Activated naive CD4-positive, alpha-beta T cell treated with anti-CD3 and anti-CD28 coated beads for 36 hours (primary cell): ENCODE data around the gene ADAMTS12. TPM values are rescaled to one million over a fixed set of nuclear protein-coding genes. Genes with fewer than 3 reads are reported as not detected.
"Not testable (repeated sequence)": the region's sequence is repeated elsewhere in the genome, so short reads cannot be mapped to it uniquely, and the experiment has no call there.

Source experiments
- CTCF ChIA-PET: fragments of 350-600 bp; sonication (Branson Sonifier 250); formaldehyde crosslinking; loops from one replicate; lab custom pipeline; 2021; ENCODE audit warnings: antibody characterized with exemption; lab: Charles Lee
- DNase-seq: peaks from one replicate; pipeline ENCODE4 v3.0.0-alpha.2; 2020
- H3K27ac Mint-ChIP-seq: one replicate; pipeline ENCODE4 v1.8.0; 2021; ENCODE audit warnings: mild to moderate bottlenecking, mixed read lengths
- H3K27me3 Mint-ChIP-seq: one replicate; pipeline ENCODE4 v1.8.0; 2021; ENCODE audit warnings: low read depth, mixed read lengths
- H3K36me3 Mint-ChIP-seq: one replicate; pipeline ENCODE4 v1.8.0; 2021; ENCODE audit warnings: low read depth, mixed read lengths
- H3K4me1 Mint-ChIP-seq: one replicate; pipeline ENCODE4 v1.8.0; 2021; ENCODE audit warnings: low read depth, mixed read lengths
- H3K4me3 Mint-ChIP-seq: one replicate; pipeline ENCODE4 v1.8.0; 2021; ENCODE audit warnings: mild to moderate bottlenecking, moderate library complexity, mixed read lengths
- H3K9me3 Mint-ChIP-seq: one replicate; pipeline ENCODE4 v1.8.0; 2021; ENCODE audit warnings: mixed read lengths
- intact Hi-C: fragments of 100-400 bp; cut with micrococcal nuclease; formaldehyde crosslinking; loops from one replicate; pipeline ENCODE4 v1.15.1; 2023
- total RNA-seq, 2 experiments: library from RNA; stranded (reverse); gene quantifications; one replicate each; pipeline ENCODE4 v1.2.3, GENCODE V29; 2021

Gene ADAMTS12
- total RNA-seq, 2 experiments from 2014 or later = not detected

GRCh38 chr5:33538201-33538600 is 353.6 kb downstream of the ADAMTS12 start:
- intact Hi-C loops = no loop called here
- H3K27ac Mint-ChIP-seq = no peak overlapping the region
- H3K9me3 Mint-ChIP-seq = no peaks in the 10 kb centered on the region
- DNase-seq = no peak
- peaks cover 12% of the 10 kb centered on the region for H3K27me3 Mint-ChIP-seq
- H3K4me1 Mint-ChIP-seq = no peaks in the 10 kb centered on the region
- H3K4me3 Mint-ChIP-seq = no peak overlapping the region
- H3K36me3 Mint-ChIP-seq = no peaks in the 10 kb centered on the region
- CTCF ChIA-PET = interaction anchor here (0.5 kb wide), 1 partner anchor 965 kb away, joined by 3 read pairs; no protein-coding TSS in a partner anchor

GRCh38 chr5:33537240-33537639 is 354.6 kb downstream of the ADAMTS12 start:
- Mint-ChIP-seq H3K4me3 (no peak overlapping the region), H3K27ac (no peak overlapping the region), H3K36me3 (no peaks in the 10 kb centered on the region), H3K9me3 (no peaks in the 10 kb centered on the region), H3K27me3 (peaks cover 9% of the 10 kb centered on the region), H3K4me1 (no peaks in the 10 kb centered on the region)
- DNase-seq = no peak
- CTCF ChIA-PET = interaction anchor here (0.6 kb wide), 1 partner anchor 1056 kb away, joined by 4 read pairs; no protein-coding TSS in a partner anchor
- intact Hi-C loops = no loop called here

- intact Hi-C loops = no loop called here
- H3K36me3 Mint-ChIP-seq = no peaks in the 10 kb centered on the region
- no peaks in the 10 kb centered on the region for H3K9me3 Mint-ChIP-seq
- DNase-seq = no peak
- H3K27me3 Mint-ChIP-seq = peaks cover 9% of the 10 kb centered on the region
- CTCF ChIA-PET = interaction anchor here (0.6 kb wide), 1 partner anchor 1055 kb away, joined by 4 read pairs; no protein-coding TSS in a partner anchor
- no peak overlapping the region for H3K27ac Mint-ChIP-seq
- no peaks in the 10 kb centered on the region for H3K4me1 Mint-ChIP-seq
- H3K4me3 Mint-ChIP-seq = no peak overlapping the region
Observed at GRCh38 chr5:33536802-33537201, 355.0 kb downstream of the ADAMTS12 start.

- Mint-ChIP-seq H3K27ac (no peak overlapping the region), H3K27me3 (peaks cover 3% of the 10 kb centered on the region), H3K4me3 (no peak overlapping the region), H3K4me1 (no peaks in the 10 kb centered on the region), H3K9me3 (no peaks in the 10 kb centered on the region), H3K36me3 (no peaks in the 10 kb centered on the region)
- no peak for DNase-seq
- CTCF ChIA-PET = no interaction called here
- intact Hi-C loops = no loop called here
Observed at GRCh38 chr5:33531824-33532223, 360.0 kb downstream of the ADAMTS12 start.

GRCh38 chr5:33531037-33531298 is 360.8 kb downstream of the ADAMTS12 start:
- no peaks in the 10 kb centered on the region for H3K4me1 Mint-ChIP-seq
- no peak for DNase-seq
- H3K27me3 Mint-ChIP-seq = no peaks in the 10 kb centered on the region
- H3K27ac Mint-ChIP-seq = no peak overlapping the region
- H3K9me3 Mint-ChIP-seq = no peaks in the 10 kb centered on the region
- H3K36me3 Mint-ChIP-seq = no peaks in the 10 kb centered on the region
- CTCF ChIA-PET = no interaction called here
- no peak overlapping the region for H3K4me3 Mint-ChIP-seq
- intact Hi-C loops = no loop called here

- DNase-seq = no peak
- H3K9me3 Mint-ChIP-seq = no peaks in the 10 kb centered on the region
- H3K36me3 Mint-ChIP-seq = no peaks in the 10 kb centered on the region
- H3K4me3 Mint-ChIP-seq = no peak overlapping the region
- intact Hi-C loops = no loop called here
- CTCF ChIA-PET = no interaction called here
- no peaks in the 10 kb centered on the region for H3K27me3 Mint-ChIP-seq
- H3K27ac Mint-ChIP-seq = no peak overlapping the region
- no peaks in the 10 kb centered on the region for H3K4me1 Mint-ChIP-seq
Observed at GRCh38 chr5:33530183-33531036, 361.4 kb downstream of the ADAMTS12 start.

GRCh38 chr5:33527696-33528095 is 364.1 kb downstream of the ADAMTS12 start:
- H3K36me3 Mint-ChIP-seq = no peaks in the 10 kb centered on the region
- H3K9me3 Mint-ChIP-seq = no peaks in the 10 kb centered on the region
- no peak overlapping the region for H3K4me3 Mint-ChIP-seq
- intact Hi-C loops = no loop called here
- CTCF ChIA-PET = interaction anchor here (0.6 kb wide), 1 partner anchor 166 kb away, joined by 5 read pairs; no protein-coding TSS in a partner anchor
- no peak for DNase-seq
- no peaks in the 10 kb centered on the region for H3K27me3 Mint-ChIP-seq
- no peaks in the 10 kb centered on the region for H3K4me1 Mint-ChIP-seq
- no peak overlapping the region for H3K27ac Mint-ChIP-seq

GRCh38 chr5:33526755-33527154 is 365.0 kb downstream of the ADAMTS12 start:
- CTCF ChIA-PET = no interaction called here
- no peak for DNase-seq
- H3K4me1 Mint-ChIP-seq = no peaks in the 10 kb centered on the region
- no peaks in the 10 kb centered on the region for H3K36me3 Mint-ChIP-seq
- H3K27me3 Mint-ChIP-seq = no peaks in the 10 kb centered on the region
- H3K27ac Mint-ChIP-seq = no peak overlapping the region
- intact Hi-C loops = no loop called here
- no peak overlapping the region for H3K4me3 Mint-ChIP-seq
- no peaks in the 10 kb centered on the region for H3K9me3 Mint-ChIP-seq

GRCh38 chr5:33524476-33524875 is 367.3 kb downstream of the ADAMTS12 start:
- H3K36me3 Mint-ChIP-seq = no peaks in the 10 kb centered on the region
- no peaks in the 10 kb centered on the region for H3K27me3 Mint-ChIP-seq
- no peak for DNase-seq
- H3K9me3 Mint-ChIP-seq = no peaks in the 10 kb centered on the region
- CTCF ChIA-PET = no interaction called here
- H3K4me3 Mint-ChIP-seq = no peak overlapping the region
- no peaks in the 10 kb centered on the region for H3K4me1 Mint-ChIP-seq
- no peak overlapping the region for H3K27ac Mint-ChIP-seq
- intact Hi-C loops = no loop called here

- H3K4me3 Mint-ChIP-seq = no peak overlapping the region
- no peak overlapping the region for H3K27ac Mint-ChIP-seq
- H3K4me1 Mint-ChIP-seq = no peaks in the 10 kb centered on the region
- H3K9me3 Mint-ChIP-seq = peaks cover 3% of the 10 kb centered on the region
- intact Hi-C loops = no loop called here
- H3K36me3 Mint-ChIP-seq = no peaks in the 10 kb centered on the region
- CTCF ChIA-PET = no interaction called here
- DNase-seq = no peak
- H3K27me3 Mint-ChIP-seq = no peaks in the 10 kb centered on the region
Observed at GRCh38 chr5:33523208-33523771, 368.5 kb downstream of the ADAMTS12 start.

GRCh38 chr5:33516421-33516820 is 375.4 kb downstream of the ADAMTS12 start:
- CTCF ChIA-PET = interaction anchor here (0.6 kb wide), 1 partner anchor 10 kb away, joined by 3 read pairs; no protein-coding TSS in a partner anchor
- Mint-ChIP-seq H3K36me3 (no peaks in the 10 kb centered on the region), H3K27me3 (no peaks in the 10 kb centered on the region), H3K4me3 (no peak overlapping the region), H3K27ac (no peak overlapping the region), H3K4me1 (no peaks in the 10 kb centered on the region), H3K9me3 (peaks cover 4% of the 10 kb centered on the region)
- intact Hi-C loops = no loop called here
- DNase-seq = no peak

GRCh38 chr5:33515366-33515765 is 376.4 kb downstream of the ADAMTS12 start:
- H3K4me1 Mint-ChIP-seq, intact Hi-C loops, CTCF ChIA-PET, H3K36me3 Mint-ChIP-seq, DNase-seq, H3K4me3 Mint-ChIP-seq, H3K9me3 Mint-ChIP-seq, H3K27me3 Mint-ChIP-seq, H3K27ac Mint-ChIP-seq: not testable (repeated sequence)
